ENCODE data around the gene NANOS3.

The NANOS3 gene

GRCh38 chr19:13905634-13906520 lies 28.9 kb downstream of the NANOS3 start, which contains the start of the genes BRME1 and CC2D1A:
TSS of gene BRME1 (minus strand) at chr19:13906117. CDS start at chr19:13904892, 1,225 bp downstream.
TSS of gene CC2D1A (plus strand) at chr19:13906201. CDS start at chr19:13906442, 241 bp downstream.
- no peak for TF ChIP-seq CTCF (IDR thresholded peaks at IDR 0.05)

- no peak for TF ChIP-seq CTCF (IDR thresholded peaks at IDR 0.05)
These were observed 29.6 kb downstream of the NANOS3 start for GRCh38 chr19:13906521-13906904.

DNA sequence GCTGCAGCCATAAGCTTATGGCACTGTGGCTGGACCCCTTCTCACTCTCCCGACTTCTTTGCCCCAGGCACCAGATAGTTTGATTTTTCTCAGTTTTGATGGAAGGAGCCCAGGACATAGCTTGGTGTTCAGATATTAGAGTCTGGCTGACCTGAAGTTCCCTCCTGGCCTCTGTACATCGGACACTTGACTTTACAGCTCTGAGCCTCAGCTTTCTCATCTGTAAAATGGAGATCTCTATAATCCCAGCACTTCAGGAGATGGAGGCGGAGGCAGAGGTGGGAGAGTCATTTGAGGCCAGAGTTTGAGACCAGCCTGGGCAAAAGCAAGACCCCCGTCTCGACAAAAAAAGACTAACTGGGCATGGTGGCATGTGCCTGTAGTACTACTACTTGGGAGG lies 30.0 kb downstream of the NANOS3 start:
- no peak for TF ChIP-seq CTCF (IDR thresholded peaks at IDR 0.05)

DNA sequence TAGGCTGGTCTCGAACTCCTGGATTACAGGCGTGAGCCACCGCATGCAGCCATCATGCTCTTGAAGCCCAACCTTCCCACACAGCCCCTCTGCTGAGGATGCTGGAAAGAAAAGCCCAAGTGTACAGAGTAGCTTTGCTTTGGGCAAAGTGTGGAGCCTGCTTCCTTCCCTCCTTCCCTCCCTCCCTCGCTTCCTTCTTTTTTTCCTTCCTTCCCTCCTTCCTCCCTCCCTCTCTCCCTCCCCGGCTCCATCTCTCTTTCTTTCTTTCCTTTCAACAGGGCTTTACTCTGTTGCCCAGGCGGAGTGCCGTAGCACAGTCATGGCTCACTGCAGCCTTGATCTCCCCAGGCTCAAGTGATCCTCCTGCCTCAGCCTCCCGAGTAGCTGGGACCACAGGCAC lies 31.7 kb downstream of the NANOS3 start:
- no peak for TF ChIP-seq CTCF (IDR thresholded peaks at IDR 0.05)

- TF ChIP-seq CTCF (IDR thresholded peaks at IDR 0.05): no peak
These were observed 32.5 kb downstream of the NANOS3 start for GRCh38 chr19:13909430-13909829.

- TF ChIP-seq CTCF (IDR thresholded peaks at IDR 0.05): no peak
These were observed 36.4 kb downstream of the NANOS3 start for GRCh38 chr19:13913352-13913751.

- no peak for TF ChIP-seq CTCF (IDR thresholded peaks at IDR 0.05)
These were observed 37.8 kb downstream of the NANOS3 start for GRCh38 chr19:13914777-13915176.
